Upper lobe of left lung (tissue), 6 donors: ENCODE results near the gene EMD. TPM values are rescaled to one million over a fixed set of nuclear protein-coding genes. Genes with fewer than 3 reads are reported as not detected.
A peak's percentile ranks its signal among the peaks of the same experiment; 100 is the strongest.

Source experiments
- ATAC-seq, 2 donors: fragments of 200-7000 bp; cut with Tn5 transposase; one replicate each; pipeline ENCODE4 v1.9.1; 2022; ENCODE audit warnings: mild to moderate bottlenecking in 2 of 2, moderate library complexity in 2 of 2; ENCODE audit not compliant: low FRiP score in 2 of 2
- DNase-seq, 2 donors: peaks; one replicate each; pipeline ENCODE4 v3.0.0-alpha.2; 2019 to 2020
- H3K27ac ChIP-seq, 4 donors: fragments of 200-600 bp; sonication (generic); one replicate each; pipeline ENCODE4 v1.5.1; 2016 to 2019
- H3K27me3 ChIP-seq, 4 donors: fragments of 200-600 bp; sonication (generic); one replicate each; pipeline ENCODE4 v1.5.1; 2017 to 2019
- H3K36me3 ChIP-seq, 4 donors: fragments of 200-600 bp; sonication (generic); one replicate each; pipeline ENCODE4 v1.5.1; 2016 to 2019
- H3K4me1 ChIP-seq, 4 donors: fragments of 200-600 bp; sonication (generic); one replicate each; pipeline ENCODE4 v1.5.1; 2018 to 2019
- H3K4me3 ChIP-seq, 4 donors: fragments of 200-600 bp; sonication (generic); one replicate each; pipeline ENCODE4 v1.5.1; 2017 to 2019; ENCODE audit warnings: mild to moderate bottlenecking in 2 of 4, moderate library complexity in 1 of 4
- H3K9me3 ChIP-seq, 4 donors: fragments of 200-600 bp; sonication (generic); one replicate each; pipeline ENCODE4 v1.5.1; 2018 to 2019
- EP300 ChIP-seq, 4 donors: sonication (generic); formaldehyde crosslinking; IDR thresholded peaks; one replicate each; pipeline ENCODE4 v1.5.1; 2017; ENCODE audit warnings: antibody characterized with exemption in 4 of 4, control low read depth in 2 of 4
- POLR2A ChIP-seq, 4 donors: fragments of 450-650 bp; IDR thresholded peaks; one replicate each; pipeline ENCODE4 v1.5.1; 2016 to 2017; ENCODE audit warnings: antibody characterized with exemption in 4 of 4, mild to moderate bottlenecking in 2 of 4
- POLR2AphosphoS5 ChIP-seq, 2 donors: sonication (generic); formaldehyde crosslinking; IDR thresholded peaks; one replicate each; pipeline ENCODE4 v1.5.1; 2017; ENCODE audit warnings: antibody characterized with exemption in 2 of 2
- WGBS, 2 donors: methylation state at CpG; one replicate each; pipeline ENCODE4 v1.1.5; 2017 to 2018; 5-methylcytosine and 5-hydroxymethylcytosine counted together
- small RNA-seq, 4 donors: library from RNA; depleted of rRNA; stranded (forward); fragments of <200 nt; gene quantifications; one replicate each; pipeline ENCODE3, GENCODE V24; 2016
- total RNA-seq, 6 donors: library from RNA; depleted of rRNA in 4 of 6; stranded (reverse); fragments of >200 nt in 4 of 6; gene quantifications; one replicate each; pipeline versions ENCODE4 v1.1.0 to v1.2.1, GENCODE V29; 2016 to 2021
- TF ChIP-seq, protein P1 (sequence below), 6 experiments: fragments of 450-650 bp in 4 of 6; fragments of 200-600 bp in 2 of 6; sonication (generic) in 2 of 6; IDR thresholded peaks; one replicate each; pipeline ENCODE4 v1.5.1; 2016 to 2019; ENCODE audit warnings: antibody characterized with exemption in 6 of 6
- donor health status: DM: no; HTN: no; CAD: no; lungs with moderate emphysema.
- donor health status: DM: no; HTN: yes; CAD: no; lungs with severe emphysema.

EMD gene
- total RNA-seq, 6 donors from 2014 or later: 42.3 to 60.8 (median 53.6) TPM

DNA sequence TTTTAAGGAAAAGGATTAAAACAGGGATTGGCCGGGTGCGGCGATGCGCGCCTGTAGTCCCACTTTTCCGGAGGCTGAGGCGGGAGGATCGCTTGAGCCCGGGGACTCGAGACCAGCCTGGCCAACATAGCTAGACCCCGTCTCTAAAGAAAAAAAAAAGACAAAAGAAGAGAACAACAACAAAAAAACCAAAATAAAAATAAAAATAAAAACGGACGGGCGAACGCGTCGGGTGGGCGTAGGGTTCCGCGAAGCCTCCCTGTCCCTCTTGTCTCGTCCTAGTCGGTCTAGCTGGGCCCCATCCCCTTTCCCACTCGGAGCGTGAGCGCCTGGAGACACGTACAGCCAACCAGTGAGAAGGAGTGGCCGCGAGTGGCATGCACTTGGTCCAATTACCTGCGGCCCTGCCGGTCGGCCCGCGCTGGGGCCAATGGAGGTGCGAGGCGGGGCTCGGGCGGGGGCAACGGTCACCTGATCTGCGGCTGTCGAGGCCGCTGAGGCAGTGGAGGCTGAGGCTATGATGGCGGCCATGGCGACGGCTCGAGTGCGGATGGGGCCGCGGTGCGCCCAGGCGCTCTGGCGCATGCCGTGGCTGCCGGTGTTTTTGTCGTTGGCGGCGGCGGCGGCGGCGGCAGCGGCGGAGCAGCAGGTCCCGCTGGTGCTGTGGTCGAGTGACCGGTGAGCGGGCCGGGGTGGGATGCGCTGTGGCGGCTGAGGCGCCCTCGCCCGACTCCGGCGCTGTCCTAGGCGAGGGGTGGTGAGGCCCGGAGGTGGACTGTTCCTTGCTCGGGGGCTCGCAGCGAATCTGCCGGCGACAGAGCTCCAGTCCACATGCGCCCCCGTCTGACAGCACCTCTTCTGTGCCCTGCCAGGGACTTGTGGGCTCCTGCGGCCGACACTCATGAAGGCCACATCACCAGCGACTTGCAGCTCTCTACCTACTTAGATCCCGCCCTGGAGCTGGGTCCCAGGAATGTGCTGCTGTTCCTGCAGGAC, 49.4 kb downstream of the EMD start, which contains the start of gene ATP6AP1:
Gene ATP6AP1 (plus strand): TSS at position 502 of the 996 bp plus-strand sequence. CDS start 16 bp downstream, at position 518.
- Histone ChIP-seq H3K9me3 (peaks cover 0 to 15% (median 0%) of the 10 kb centered on the region in 4 donors), H3K4me3 (peak within 1 kb of the TSS; percentile 75 to 92 (median 82)), H3K27ac (peak within 1 kb of the TSS; percentile 78 to 96 (median 85)), H3K27me3 (no peaks in the 10 kb centered on the region), H3K4me1 (peaks cover 8 to 21% (median 11%) of the 10 kb centered on the region in 4 donors), H3K36me3 (peaks cover 0 to 20% (median 10%) of the 10 kb centered on the region in 4 donors)
- peak in 3 of 4 donors; percentile 28 to 85 (median 75) for TF ChIP-seq POLR2A (IDR thresholded peaks at IDR 0.05)
- TF ChIP-seq POLR2AphosphoS5 (IDR thresholded peaks at IDR 0.05): peak; percentile 58 to 83
- TF ChIP-seq, protein P1, sequence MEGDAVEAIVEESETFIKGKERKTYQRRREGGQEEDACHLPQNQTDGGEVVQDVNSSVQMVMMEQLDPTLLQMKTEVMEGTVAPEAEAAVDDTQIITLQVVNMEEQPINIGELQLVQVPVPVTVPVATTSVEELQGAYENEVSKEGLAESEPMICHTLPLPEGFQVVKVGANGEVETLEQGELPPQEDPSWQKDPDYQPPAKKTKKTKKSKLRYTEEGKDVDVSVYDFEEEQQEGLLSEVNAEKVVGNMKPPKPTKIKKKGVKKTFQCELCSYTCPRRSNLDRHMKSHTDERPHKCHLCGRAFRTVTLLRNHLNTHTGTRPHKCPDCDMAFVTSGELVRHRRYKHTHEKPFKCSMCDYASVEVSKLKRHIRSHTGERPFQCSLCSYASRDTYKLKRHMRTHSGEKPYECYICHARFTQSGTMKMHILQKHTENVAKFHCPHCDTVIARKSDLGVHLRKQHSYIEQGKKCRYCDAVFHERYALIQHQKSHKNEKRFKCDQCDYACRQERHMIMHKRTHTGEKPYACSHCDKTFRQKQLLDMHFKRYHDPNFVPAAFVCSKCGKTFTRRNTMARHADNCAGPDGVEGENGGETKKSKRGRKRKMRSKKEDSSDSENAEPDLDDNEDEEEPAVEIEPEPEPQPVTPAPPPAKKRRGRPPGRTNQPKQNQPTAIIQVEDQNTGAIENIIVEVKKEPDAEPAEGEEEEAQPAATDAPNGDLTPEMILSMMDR (IDR thresholded peaks at IDR 0.05): peak in 1 of 6 experiments; percentile 23
- TF ChIP-seq EP300 (IDR thresholded peaks at IDR 0.05): no peak
- 27 to 59% methylated on average over 23 to 79 of the region's 87 CpGs for WGBS, 2 donors
- ATAC-seq: peak; percentile 95 to 99
- peak; percentile 94 to 97 for DNase-seq

DNA sequence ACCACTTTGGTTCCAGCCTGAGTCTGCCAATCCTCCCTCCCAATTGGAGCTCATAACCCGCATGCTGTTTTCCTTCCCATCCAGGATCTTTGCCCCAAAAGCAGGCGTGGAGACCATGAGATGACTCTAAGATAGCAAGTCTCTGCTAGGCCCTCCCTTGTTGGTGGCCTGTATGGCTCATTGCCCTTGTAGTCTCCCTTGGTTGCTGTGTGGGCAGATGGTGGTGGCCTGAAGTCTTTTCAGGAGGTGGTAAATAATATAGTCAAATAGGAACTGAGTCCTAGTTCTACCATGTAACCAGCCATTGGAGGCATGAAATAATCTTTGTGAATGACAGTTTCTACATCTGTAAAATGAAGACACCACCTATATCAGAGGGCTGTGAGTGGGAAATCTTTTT, 50.6 kb downstream of the EMD start:
- 76% methylated on average over 2 of the region's 2 CpGs; no CpG with 5 or more reads in 1 of the 2 donors for WGBS, 2 donors
- peak overlapping the region in 3 of 4 donors; percentile 82 to 96 (median 88) for H3K27ac ChIP-seq

DNA sequence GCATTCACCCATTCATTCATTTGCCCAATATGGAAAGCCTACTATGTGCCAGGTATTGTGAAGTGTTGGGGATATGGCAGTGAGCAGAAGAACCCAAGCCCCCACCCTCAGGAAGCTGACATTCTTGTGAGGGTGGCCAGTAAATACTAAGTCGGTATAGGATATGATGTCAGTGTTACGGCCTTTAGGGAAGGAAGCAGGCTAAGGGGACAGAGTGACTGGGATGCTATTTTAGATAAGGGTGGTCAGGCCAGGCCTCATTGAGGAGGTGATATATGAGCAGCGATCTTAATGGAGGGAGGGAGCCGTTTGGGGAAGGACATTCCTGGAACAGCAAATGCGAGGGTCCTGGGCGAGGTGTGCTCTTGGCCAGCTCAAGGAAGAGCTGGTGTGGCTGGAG, 51.4 kb downstream of the EMD start:
- no peak for ATAC-seq
- no peaks in the 10 kb centered on the region for H3K27me3 ChIP-seq
- peaks cover 8 to 21% (median 11%) of the 10 kb centered on the region in 4 donors for H3K4me1 ChIP-seq
- H3K4me3 ChIP-seq: peak overlapping the region in 1 of 4 donors; percentile 92
- peak overlapping the region; percentile 18 to 96 (median 62) for H3K27ac ChIP-seq
- no peak for TF ChIP-seq EP300 (IDR thresholded peaks at IDR 0.05)
- no peak for TF ChIP-seq POLR2AphosphoS5 (IDR thresholded peaks at IDR 0.05)
- TF ChIP-seq, protein P1 (IDR thresholded peaks at IDR 0.05): no peak
- no peak for TF ChIP-seq POLR2A (IDR thresholded peaks at IDR 0.05)
- peaks cover 0 to 38% (median 19%) of the 10 kb centered on the region in 4 donors for H3K36me3 ChIP-seq
- WGBS, 2 donors: 53 to 62% methylated on average over 6 of the region's 6 CpGs
- peaks cover 0 to 15% (median 0%) of the 10 kb centered on the region in 4 donors for H3K9me3 ChIP-seq
- no peak for DNase-seq

More for the DNA sequence above, 50.6 kb downstream of the EMD start:
- no peak for TF ChIP-seq POLR2AphosphoS5 (IDR thresholded peaks at IDR 0.05)
- no peak for TF ChIP-seq EP300 (IDR thresholded peaks at IDR 0.05)
- TF ChIP-seq POLR2A (IDR thresholded peaks at IDR 0.05): no peak
- TF ChIP-seq, protein P1 (IDR thresholded peaks at IDR 0.05): no peak
- no peaks in the 10 kb centered on the region for H3K27me3 ChIP-seq
- no peak for DNase-seq
- peaks cover 8 to 21% (median 11%) of the 10 kb centered on the region in 4 donors for H3K4me1 ChIP-seq
- no peak for ATAC-seq
- H3K36me3 ChIP-seq: peaks cover 0 to 32% (median 15%) of the 10 kb centered on the region in 4 donors
- H3K4me3 ChIP-seq: peak overlapping the region in 3 of 4 donors; percentile 75 to 92 (median 76)
- H3K9me3 ChIP-seq: peaks cover 0 to 15% (median 0%) of the 10 kb centered on the region in 4 donors

DNA sequence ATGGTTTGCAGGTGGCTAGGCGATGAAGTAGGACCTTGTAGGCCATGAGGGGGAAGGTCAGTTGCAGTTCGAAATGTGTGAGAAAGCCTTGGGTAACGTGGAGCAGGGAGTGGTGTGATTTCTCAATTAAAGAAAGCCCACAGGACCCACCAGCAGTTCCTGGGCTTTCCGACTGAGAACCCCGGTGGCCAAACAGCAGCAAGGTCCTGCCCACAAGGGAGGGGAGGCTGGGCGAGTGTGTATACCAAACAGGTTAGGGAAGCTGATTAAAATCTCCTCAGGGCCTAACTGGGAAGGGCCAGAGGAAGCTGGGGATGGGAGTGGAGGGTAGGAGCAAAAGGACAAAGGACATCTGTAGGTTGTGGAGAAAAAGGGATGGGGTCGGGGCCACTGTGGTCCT, 51.8 kb downstream of the EMD start:
- Histone ChIP-seq H3K9me3 (peaks cover 0 to 15% (median 0%) of the 10 kb centered on the region in 4 donors), H3K27ac (peak overlapping the region; percentile 18 to 96 (median 62)), H3K4me1 (peaks cover 8 to 21% (median 11%) of the 10 kb centered on the region in 4 donors), H3K36me3 (peaks cover 0 to 43% (median 19%) of the 10 kb centered on the region in 4 donors), H3K27me3 (no peaks in the 10 kb centered on the region), H3K4me3 (no peak overlapping the region)
- WGBS, 2 donors: 60 to 70% methylated on average over 5 to 7 of the region's 7 CpGs
- no peak for DNase-seq
- no peak for ATAC-seq
- peak in 1 of 4 donors; percentile 48 for TF ChIP-seq POLR2A (IDR thresholded peaks at IDR 0.05)
- TF ChIP-seq POLR2AphosphoS5 (IDR thresholded peaks at IDR 0.05): no peak
- TF ChIP-seq, protein P1 (IDR thresholded peaks at IDR 0.05): no peak
- no peak for TF ChIP-seq EP300 (IDR thresholded peaks at IDR 0.05)

Small RNAs within 50 kb of the gene (small RNA-seq; reads per million reads assigned to genes)
- gene SNORA70: 0 reads per million in 4 donors

Other genes with a start within 250 kb of the EMD start
- not detected for gene OPN1LW, start 235.1 kb upstream of the EMD start, total RNA-seq
- gene OPN1MW, start 196.7 kb upstream of the EMD start, total RNA-seq: not detected
- gene OPN1MW2, start 159.5 kb upstream of the EMD start, total RNA-seq: not detected
- not detected for gene OPN1MW3, start 121.7 kb upstream of the EMD start, total RNA-seq
- gene TEX28, start 84.2 kb upstream of the EMD start, total RNA-seq: not detected
- gene TKTL1, start 83.5 kb upstream of the EMD start, total RNA-seq: 1 to 10 TPM in 1 of 6 donors, under 1 TPM in 2, not detected in 3; 0.20 to 1.2 (median 0.24) TPM
- 1,000 to 10,000 TPM in 5 of 6 donors, 100 to 1,000 TPM in 1; 800 to 1,760 (median 1,298) TPM for gene FLNA, start 4.7 kb upstream of the EMD start, total RNA-seq
- gene RPL10, start 19.1 kb downstream of the EMD start, total RNA-seq: 1,000 to 10,000 TPM; 1,246 to 5,225 (median 2,943) TPM
- gene DNASE1L1, start 30.0 kb downstream of the EMD start, total RNA-seq: 10 to 100 TPM; 18.9 to 55.5 (median 48.2) TPM
- 100 to 1,000 TPM in 2 of 6 donors, 10 to 100 TPM in 4; 39.1 to 228 (median 49.9) TPM for gene TAFAZZIN, start 32.2 kb downstream of the EMD start, total RNA-seq
- 100 to 1,000 TPM in 4 of 6 donors, 10 to 100 TPM in 2; 70.3 to 183 (median 108) TPM for gene ATP6AP1, start 49.4 kb downstream of the EMD start, total RNA-seq
- 100 to 1,000 TPM in 2 of 6 donors, 10 to 100 TPM in 4; 81.2 to 237 (median 96.0) TPM for gene GDI1, start 57.9 kb downstream of the EMD start, total RNA-seq
- gene FAM50A, start 64.8 kb downstream of the EMD start, total RNA-seq: 100 to 1,000 TPM in 1 of 6 donors, 10 to 100 TPM in 5; 59.0 to 144 (median 72.7) TPM
- 100 to 1,000 TPM in 1 of 6 donors, 10 to 100 TPM in 4, 1 to 10 TPM in 1; 7.9 to 195 (median 36.3) TPM for gene PLXNA3, start 79.0 kb downstream of the EMD start, total RNA-seq
- 10 to 100 TPM; 16.6 to 25.4 (median 20.2) TPM for gene LAGE3, start 100.0 kb downstream of the EMD start, total RNA-seq
- gene UBL4A, start 107.3 kb downstream of the EMD start, total RNA-seq: 10 to 100 TPM; 13.6 to 52.2 (median 43.8) TPM
- 10 to 100 TPM; 16.8 to 33.4 (median 28.7) TPM for gene SLC10A3, start 111.3 kb downstream of the EMD start, total RNA-seq
- 10 to 100 TPM; 41.0 to 67.1 (median 49.3) TPM for gene FAM3A, start 136.9 kb downstream of the EMD start, total RNA-seq
- 100 to 1,000 TPM in 2 of 6 donors, 10 to 100 TPM in 4; 50.4 to 112 (median 81.7) TPM for gene G6PD, start 167.6 kb downstream of the EMD start, total RNA-seq
- 10 to 100 TPM; 11.1 to 46.3 (median 39.7) TPM for gene IKBKG, start 168.3 kb downstream of the EMD start, total RNA-seq
- not detected for gene CTAG1A, start 205.8 kb downstream of the EMD start, total RNA-seq
- gene CTAG1B, start 240.0 kb downstream of the EMD start, total RNA-seq: not detected